GM10266 (cell line): ENCODE results near the gene LEF1.

Experiments
- DNase-seq: peaks from one replicate; pipeline ENCODE4 v3.0.0; 2012; ENCODE audit errors: extremely low spot score
- TF ChIP-seq, protein P1 (sequence below): IDR thresholded peaks from 2 replicates; pipeline ENCODE4 v1.5.1; 2012; ENCODE audit warnings: mild to moderate bottlenecking, low read depth; ENCODE audit not compliant: control insufficient read depth, insufficient read depth; ENCODE audit errors: missing control alignments

Gene LEF1

DNA sequence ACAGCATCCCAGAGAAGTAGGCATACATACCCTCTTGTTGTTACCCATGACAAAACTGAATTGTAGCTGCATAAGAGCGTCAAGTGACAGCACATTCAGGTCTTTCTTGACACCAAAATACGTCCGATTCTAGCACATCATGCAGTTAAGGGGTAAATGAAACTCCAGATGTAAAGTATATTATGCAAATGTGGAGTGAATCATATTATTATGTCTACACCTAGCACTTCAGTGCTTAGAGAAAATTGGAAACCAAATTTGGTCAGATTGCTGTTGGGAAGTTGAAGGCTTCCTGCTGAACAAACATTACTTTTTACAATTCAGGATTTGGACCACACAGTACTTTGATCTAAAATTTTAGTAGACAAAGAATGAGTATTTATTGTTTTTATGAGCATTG lies 24.2 kb upstream of the LEF1 start:
- TF ChIP-seq, protein P1, sequence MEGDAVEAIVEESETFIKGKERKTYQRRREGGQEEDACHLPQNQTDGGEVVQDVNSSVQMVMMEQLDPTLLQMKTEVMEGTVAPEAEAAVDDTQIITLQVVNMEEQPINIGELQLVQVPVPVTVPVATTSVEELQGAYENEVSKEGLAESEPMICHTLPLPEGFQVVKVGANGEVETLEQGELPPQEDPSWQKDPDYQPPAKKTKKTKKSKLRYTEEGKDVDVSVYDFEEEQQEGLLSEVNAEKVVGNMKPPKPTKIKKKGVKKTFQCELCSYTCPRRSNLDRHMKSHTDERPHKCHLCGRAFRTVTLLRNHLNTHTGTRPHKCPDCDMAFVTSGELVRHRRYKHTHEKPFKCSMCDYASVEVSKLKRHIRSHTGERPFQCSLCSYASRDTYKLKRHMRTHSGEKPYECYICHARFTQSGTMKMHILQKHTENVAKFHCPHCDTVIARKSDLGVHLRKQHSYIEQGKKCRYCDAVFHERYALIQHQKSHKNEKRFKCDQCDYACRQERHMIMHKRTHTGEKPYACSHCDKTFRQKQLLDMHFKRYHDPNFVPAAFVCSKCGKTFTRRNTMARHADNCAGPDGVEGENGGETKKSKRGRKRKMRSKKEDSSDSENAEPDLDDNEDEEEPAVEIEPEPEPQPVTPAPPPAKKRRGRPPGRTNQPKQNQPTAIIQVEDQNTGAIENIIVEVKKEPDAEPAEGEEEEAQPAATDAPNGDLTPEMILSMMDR = no peak
- no peak for DNase-seq

DNA sequence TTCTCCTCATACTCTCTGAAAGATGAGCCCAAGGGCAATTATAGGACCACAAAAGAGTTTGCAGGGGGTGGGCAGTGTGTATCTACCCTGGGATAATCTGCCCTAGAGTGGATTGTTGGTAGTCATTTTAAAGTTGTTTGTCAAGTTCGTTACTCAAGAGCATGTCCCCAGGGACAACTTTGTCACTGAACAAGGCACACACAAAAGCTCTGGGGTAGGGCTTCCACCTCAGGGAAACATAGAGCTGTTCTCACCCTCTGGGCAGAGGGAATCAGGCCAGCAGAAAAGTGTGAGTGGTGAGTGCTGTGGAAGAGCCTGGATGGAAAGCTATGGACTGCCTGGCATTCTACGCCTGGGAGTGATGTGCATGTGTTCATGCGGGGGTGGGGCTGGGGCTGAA lies 23.3 kb upstream of the LEF1 start:
- TF ChIP-seq, protein P1 = no peak
- no peak for DNase-seq

DNA sequence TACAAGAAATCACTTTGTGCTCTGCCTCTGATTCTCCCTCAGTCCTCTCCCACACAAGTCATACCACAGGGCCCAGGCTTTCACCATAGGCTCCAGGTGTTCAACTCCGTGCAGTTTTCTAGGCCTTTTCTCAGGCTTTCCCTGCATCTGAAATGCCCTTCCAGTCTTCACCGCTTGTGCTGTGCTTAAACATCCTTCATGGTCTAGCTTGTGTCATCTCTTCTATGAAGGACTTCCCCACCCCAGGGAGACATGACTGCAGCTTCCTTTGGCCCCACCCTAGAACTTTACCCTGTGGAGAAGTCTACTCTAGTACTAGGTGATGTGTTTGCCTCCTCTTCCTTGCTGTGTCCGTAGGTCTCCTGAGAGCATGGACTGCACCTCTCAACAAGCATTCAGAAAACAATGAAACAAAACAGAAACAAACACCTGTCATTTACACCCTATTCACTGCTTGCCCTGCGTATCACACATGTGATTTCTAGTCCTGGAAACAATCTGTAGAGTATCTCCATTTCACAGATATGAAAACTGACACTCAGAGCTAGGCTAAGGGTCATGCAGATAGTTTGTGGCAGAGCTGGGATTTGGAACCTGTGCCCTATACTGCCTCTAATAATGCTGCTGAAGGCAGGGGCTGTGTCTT lies 22.7 kb upstream of the LEF1 start:
- no peak for DNase-seq
- TF ChIP-seq, protein P1 = no peak

DNA sequence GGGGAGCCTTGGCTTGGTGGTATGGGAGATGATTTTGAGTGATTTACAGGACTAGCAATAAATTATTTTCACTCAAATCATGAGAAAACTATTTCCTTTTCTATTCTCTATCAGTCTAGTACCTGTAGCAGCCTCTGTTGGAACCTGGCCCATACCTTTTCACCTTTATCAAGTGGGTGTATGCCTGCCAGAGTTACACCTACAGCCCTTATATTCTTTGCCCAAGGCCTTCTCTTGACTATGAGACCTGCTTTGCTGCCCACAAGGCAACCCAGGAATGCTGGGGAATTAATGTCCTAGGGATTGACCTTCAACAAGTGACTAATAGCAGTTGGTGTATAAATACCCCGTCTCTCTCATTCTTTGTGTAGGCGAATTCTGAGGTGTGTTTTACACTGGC lies 20.0 kb upstream of the LEF1 start:
- TF ChIP-seq, protein P1 = no peak
- DNase-seq = no peak

DNA sequence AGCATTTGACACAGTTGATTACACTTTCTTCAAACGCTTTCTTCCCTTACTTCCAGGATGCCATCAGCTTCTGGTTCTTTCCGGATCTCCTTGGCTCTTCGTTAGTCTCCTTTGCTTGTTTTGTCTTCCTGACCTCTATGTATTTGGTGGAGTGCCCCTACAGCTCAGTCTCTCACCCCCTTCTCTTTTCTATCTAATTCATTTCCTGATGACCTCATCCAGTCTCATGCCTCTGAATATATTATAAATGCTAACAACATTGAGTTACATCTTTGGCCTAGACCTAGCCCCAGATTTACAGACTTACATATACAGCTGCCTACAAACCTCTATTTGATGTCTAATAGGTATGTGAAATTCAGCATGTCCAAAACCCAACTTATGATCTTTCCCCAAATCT lies 16.5 kb upstream of the LEF1 start:
- TF ChIP-seq, protein P1 = no peak
- no peak for DNase-seq

DNA sequence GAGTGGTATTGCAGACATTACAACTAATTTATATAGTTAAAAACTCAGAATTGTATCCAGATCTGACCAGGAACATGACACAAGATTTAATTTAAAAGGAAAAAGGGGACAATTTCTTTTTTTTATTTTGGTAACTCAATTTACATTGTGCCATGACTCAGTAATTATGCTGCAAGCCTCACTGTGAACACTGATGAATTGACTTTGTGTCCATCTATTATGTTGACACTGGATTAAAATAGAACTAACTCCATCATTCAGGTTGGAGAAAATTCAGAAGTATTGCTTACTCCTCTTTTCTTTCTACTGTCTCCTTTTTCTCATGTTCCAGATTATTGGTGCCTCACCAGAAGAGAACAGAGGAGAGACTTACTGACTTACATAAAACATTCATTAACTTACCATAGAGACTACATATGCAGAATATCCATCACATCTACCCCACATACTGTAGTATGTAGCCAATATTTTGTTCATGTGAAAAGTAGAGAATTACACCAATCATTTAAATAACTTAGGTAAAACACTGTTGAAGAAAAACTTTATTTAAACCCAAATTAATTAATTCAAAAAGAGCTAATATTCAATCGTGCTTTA lies 15.8 kb upstream of the LEF1 start:
- DNase-seq = no peak
- TF ChIP-seq, protein P1 = no peak

DNA sequence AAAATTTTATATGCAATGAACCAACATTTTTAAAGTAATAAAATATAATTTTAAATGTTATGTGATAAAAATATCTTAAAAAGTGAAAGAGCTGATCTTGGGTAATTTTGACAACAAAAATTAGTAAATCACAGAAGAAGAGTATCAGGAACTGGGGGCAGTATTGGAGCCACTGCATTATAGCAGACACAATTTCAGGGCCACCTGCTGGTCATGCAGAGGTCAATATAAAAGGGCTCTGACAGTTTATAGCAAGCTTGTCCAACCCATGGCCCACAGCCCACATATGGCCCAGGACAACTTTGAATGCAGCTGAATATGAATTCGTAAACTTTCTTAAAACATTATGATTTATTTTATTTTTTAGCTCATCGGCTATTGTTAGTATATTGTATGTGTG lies 13.0 kb upstream of the LEF1 start:
- DNase-seq = no peak

More for the DNA sequence above, 13.0 kb upstream of the LEF1 start:
- TF ChIP-seq, protein P1 = peak; percentile 53
